HG03103 (cell line): ENCODE data around the gene NRF1.
"Not testable (repeated sequence)": the region's sequence is repeated elsewhere in the genome, so short reads cannot be mapped to it uniquely, and the experiment has no call there.

Source experiments
- ATAC-seq: cut with Tn5 transposase; IDR thresholded peaks from one replicate; pipeline ENCODE4 v1.9.1; 2021; ENCODE audit warnings: low read depth; ENCODE audit not compliant: unreplicated experiment

NRF1 gene

GRCh38 chr7:129779602-129780256 is 168.2 kb downstream of the NRF1 start:
- ATAC-seq: peak; percentile 33

- no peak for ATAC-seq
Observed at GRCh38 chr7:129780257-129780973, 168.9 kb downstream of the NRF1 start.

GRCh38 chr7:129780974-129781927 is 169.7 kb downstream of the NRF1 start:
- ATAC-seq: no peak

DNA sequence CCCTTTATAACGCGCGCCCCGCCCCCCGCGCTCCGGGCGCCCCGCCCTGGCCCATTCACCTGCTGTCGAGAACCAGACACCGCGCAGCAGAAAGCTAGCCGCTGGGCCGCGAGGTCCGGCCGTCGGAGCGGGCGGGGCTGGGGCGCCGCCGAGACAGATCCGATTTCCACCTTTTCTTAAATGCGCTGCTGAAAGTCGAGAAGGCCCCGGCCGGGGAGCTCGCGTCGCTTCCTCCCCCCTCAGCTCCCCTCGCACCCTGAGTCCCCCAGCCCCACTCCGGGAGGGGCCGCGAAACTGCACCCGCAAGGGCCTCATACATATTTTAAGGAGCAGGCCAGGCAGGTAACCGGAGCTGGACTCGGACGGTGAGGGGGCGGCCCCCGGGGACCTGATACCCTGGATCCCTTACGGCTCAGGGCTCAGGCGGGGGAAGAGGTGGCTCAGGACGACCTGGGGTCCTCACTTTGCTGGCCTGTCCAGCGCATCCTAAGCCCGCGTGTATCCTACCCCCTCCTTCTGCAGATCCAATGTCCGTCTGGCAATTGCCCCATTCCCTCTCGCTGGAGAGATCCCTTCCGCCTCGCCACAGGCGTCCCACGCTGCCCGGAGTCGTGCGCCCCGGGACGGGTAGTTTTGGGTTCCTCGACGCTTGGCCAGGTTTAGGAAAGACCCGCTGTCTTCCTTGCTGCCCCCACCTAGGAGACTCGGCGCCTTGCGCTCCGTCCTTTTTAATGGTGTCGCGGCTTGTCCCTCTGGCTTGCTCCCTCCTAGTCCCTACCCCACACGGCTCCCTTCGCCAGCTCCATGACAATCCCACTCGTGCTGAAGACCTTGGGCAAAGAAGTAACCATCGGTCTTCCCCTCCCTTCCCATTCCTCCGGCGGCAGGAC is 170.7 kb downstream of the NRF1 start:
- no peak for ATAC-seq

DNA sequence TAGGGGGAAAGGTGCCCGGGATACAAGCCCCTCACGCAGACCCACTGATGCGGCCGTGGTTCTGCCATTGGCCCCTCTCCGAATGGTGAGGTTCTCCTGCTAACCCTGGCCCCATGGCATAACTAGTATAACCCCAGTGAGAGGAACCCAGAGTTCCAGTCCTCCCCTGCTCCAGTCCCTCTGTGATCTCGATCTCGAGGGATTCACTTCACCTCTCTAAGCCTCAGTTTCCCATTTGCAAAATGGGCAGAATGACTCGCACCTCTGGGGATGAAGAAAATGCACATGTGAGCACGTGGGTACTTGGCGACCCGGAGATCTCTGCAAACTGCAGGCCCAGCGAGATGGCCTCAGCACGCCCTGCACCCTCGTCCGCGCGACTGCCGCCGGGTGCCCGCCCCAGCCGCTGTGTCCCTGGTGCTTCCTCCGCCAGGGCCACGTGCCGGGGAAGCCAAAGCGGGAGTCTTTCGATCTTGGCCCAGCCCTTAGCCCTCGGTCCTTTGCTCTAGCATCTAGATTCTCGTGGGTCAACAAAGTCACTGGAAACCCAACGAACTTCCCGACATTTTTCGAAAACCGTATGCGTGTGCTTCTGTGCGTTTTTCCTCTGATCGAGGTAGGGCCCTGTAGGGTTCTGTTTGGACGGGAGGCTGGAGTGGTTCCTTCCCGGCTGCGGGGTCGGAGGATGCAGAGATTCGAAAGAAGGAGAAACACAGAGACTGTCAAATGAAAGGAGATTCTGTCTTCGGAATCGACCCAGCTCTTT is 171.5 kb downstream of the NRF1 start:
- ATAC-seq: no peak

GRCh38 chr7:129783584-129783919 is 172.0 kb downstream of the NRF1 start:
- ATAC-seq: no peak

DNA sequence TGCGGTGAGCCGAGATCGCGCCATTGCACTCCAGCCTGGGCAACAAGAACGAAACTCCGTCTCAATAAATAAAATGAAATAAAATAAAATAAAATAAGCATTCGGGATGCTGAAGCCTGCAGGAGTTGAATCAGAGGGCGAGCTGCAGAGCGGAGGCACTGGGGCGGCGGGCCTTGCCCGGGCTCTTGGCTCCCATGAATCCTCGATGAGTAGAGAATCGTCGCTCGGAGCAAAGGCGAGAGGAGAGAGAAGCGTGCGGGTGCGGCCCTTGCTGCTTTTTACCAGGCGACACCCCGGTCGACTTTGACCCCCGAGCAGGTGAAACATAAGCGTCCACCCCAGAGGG is 172.9 kb downstream of the NRF1 start:
- ATAC-seq: no peak

DNA sequence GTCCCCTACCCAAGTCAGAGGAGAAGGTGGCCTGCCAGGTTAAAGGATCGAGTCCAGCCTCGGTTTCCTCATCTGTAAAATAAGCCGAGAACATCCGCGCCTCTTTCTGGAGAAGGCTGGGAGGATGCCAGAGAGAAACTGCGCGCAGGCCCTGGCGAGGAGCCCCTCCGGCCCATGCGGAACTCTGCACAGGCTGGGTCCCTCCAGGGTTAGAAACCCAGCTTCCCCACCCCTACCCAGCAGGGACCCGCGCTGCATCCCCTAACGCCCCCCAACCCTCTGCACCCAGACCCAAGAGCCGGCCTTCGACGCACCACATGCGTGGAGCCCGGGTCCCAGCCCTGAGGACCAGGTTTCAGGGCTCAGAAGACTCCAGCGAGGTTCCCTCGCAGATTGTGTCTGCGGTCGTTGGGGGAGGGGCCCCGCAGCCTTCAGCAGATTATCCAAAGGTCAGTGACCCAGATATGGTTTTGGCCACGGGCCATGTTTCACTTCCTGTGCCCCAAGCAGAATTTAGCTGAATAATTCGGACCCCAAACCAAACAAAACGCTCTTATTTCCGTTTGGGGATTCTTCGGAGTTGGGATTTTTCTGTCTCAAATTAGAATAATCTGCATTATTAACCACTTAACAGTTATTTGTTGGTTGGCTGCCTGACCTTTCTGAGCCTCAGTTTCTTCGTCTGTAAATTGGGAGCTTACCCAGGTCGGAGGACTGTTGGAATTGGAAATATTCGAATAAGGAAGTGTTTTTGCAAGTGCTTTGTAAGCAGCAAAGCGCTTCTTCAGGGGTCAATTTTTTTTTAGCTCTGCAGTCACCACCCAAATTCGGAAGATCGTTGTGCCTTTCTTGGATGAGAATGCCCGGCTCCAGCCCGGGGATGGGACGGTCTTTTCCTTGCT is 173.5 kb downstream of the NRF1 start:
- no peak for ATAC-seq

DNA sequence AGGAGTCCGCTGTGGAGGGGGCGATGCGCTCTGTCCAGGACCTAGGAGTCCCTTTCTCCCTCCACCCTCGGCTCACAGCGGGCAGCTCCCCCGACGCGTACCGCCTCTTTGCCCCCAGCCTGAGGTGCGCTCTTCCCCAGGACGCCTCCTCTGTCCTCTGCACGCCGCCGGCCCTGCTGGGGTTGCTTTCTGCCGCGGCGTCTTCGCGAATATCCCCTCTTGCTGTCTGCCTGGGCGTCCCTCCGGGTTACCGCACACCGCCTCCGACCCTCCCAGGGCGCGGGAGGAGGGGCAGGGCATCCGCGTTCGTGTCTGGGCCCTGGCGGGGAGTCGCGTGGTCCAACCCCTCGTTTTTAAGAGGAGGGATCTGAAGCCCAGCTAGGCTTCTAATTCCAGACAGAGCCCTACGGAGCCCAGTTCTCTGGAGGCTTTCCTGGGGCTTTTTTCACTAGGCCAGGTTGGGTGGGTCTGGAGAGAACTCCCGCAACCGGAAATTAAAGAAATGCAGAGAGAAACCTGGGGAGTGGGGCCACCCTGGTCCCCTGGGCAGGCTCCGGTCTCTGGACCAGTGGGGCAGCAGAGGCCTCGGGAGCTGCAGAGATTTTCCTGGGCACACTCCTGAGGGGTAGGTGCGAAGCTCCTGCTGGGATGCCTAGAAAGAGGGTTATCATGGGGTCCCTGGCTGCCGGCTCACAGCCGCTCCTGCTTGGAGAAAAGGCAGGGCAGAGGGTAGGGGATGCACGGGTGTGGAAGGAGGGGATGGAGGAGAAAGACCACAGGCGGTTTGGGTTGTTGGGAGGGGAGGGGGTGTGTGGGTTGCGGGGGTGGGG is 174.4 kb downstream of the NRF1 start:
- ATAC-seq: no peak

GRCh38 chr7:129786825-129787563 is 175.5 kb downstream of the NRF1 start:
- ATAC-seq: no peak

DNA sequence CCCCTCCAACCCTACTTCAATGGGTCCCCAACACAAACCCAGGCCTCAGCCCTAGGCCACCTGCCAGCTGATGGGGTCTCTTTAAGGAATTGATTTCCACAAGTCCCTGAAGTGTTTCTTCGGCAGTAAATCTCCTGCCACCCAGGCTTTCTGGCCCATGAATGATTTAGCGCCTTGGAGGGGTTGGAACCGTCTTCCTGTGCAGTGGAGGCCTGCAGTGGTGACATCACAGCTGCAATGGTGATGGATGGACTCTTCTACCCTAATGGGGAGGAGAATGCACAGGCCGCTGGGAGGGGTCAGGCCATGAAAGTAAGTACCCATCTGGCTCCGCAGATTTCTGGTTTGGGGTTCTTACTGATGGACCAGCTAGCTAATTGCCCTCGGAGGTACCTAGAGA is 177.5 kb downstream of the NRF1 start:
- no peak for ATAC-seq

- ATAC-seq: no peak
Observed at GRCh38 chr7:129789652-129790051, 178.1 kb downstream of the NRF1 start.

DNA sequence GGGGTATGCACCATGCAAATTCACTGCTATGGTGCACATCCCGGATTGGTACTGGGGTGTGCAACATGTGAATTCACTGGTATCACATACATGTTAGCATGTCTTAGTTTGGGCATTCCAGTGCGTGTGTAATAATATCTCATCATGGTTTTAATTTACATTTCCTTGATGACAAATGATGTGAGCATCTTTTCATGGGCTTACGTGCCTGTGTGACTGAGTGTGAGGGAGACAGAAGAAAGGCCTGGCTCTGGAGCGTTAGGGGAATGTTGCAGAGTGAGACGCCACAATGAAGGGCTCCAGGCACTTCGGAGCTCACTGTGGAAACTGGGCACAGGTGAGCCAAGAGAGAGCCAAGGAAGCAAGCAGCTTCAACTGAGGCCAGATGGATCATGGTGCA is 178.6 kb downstream of the NRF1 start:
- no peak for ATAC-seq

DNA sequence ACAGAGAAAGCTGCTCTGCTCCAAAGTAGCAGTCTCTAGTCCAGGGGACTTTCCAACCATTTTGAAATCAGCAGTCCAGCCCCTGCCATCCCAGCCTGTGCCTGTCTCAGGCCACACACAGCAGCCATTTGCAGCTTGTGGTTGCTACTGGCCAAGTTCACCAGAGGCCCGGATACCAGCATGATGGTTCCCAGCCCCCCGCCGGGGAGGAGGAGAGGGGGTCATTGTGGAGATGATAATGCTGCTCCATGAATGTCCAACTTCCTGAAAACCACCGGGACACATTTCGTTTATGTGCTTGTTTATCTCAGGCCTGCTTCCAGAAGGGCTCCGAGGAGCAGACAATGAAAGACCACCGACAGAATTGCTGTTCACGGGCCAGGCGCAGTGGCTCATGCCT is 181.2 kb downstream of the NRF1 start:
- ATAC-seq: no peak

- no peak for ATAC-seq
Observed at GRCh38 chr7:129793506-129794310, 182.2 kb downstream of the NRF1 start.

- not testable (repeated sequence) for ATAC-seq
Observed at GRCh38 chr7:129794461-129794860, 182.9 kb downstream of the NRF1 start.
